ENCODE results near the gene MYO10.
"Not testable (repeated sequence)": the region's sequence is repeated elsewhere in the genome, so short reads cannot be mapped to it uniquely, and the experiment has no call there.

The MYO10 gene

GRCh38 chr5:16936150-16936988 lies at the start of gene MYO10:
MYO10 (minus strand) TSS chr5:16936288; CDS start chr5:16935808, 480 bp downstream.
- no peaks in the 10 kb centered on the region for H3K79me2 ChIP-seq (ENCODE audit: insufficient read depth, low read depth)
- H4K20me1 ChIP-seq (ENCODE audit: insufficient read depth): no peaks in the 10 kb centered on the region
- H3K27ac ChIP-seq: no peak within 1 kb of the TSS
- TF ChIP-seq, protein P1, sequence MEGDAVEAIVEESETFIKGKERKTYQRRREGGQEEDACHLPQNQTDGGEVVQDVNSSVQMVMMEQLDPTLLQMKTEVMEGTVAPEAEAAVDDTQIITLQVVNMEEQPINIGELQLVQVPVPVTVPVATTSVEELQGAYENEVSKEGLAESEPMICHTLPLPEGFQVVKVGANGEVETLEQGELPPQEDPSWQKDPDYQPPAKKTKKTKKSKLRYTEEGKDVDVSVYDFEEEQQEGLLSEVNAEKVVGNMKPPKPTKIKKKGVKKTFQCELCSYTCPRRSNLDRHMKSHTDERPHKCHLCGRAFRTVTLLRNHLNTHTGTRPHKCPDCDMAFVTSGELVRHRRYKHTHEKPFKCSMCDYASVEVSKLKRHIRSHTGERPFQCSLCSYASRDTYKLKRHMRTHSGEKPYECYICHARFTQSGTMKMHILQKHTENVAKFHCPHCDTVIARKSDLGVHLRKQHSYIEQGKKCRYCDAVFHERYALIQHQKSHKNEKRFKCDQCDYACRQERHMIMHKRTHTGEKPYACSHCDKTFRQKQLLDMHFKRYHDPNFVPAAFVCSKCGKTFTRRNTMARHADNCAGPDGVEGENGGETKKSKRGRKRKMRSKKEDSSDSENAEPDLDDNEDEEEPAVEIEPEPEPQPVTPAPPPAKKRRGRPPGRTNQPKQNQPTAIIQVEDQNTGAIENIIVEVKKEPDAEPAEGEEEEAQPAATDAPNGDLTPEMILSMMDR (conservative IDR thresholded peaks at IDR 0.05; ENCODE audit: low read depth, low read length): no peak
- H3K36me3 ChIP-seq (ENCODE audit: insufficient read depth): no peaks in the 10 kb centered on the region
- H3K4me1 ChIP-seq (ENCODE audit: low read depth, poor library complexity, severe bottlenecking): peaks cover 9% of the 10 kb centered on the region
- no peak within 1 kb of the TSS for H3K4me3 ChIP-seq (IDR thresholded peaks at IDR 0.05; ENCODE audit: insufficient read depth, low read depth, low read length)
- H3K27me3 ChIP-seq (ENCODE audit: insufficient read depth, low read depth): peaks cover 9% of the 10 kb centered on the region
- peak within 1 kb of the TSS; percentile 59; the same call in 1 of the 2 replicates for H3K9ac ChIP-seq
- H3K4me2 ChIP-seq: peak within 1 kb of the TSS; percentile 65
- H2AFZ ChIP-seq (ENCODE audit: low read depth): peak within 1 kb of the TSS; percentile 100

DNA sequence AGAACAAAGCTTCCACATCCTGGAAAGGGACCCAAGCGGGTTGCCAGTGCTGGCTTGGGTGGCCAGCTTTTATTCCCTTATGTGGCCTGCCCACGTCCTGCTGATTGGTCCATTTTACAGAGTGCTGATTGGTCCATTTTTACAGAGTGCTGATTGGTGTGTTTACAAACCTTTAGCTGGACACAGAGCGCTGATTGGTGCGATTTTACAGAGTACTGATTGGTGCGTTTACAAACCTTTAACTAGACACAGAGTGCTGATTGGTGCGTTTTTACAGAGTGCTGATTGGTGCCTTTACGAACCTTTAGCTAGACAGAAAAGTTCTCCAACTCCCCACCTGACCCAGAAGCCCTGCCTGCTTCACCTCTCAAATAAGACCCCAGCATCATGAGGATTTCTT lies 49.2 kb upstream of the MYO10 start:
- not testable (repeated sequence) for H3K9ac ChIP-seq; H3K79me2 ChIP-seq (ENCODE audit: insufficient read depth, low read depth); H3K36me3 ChIP-seq (ENCODE audit: insufficient read depth); H3K27me3 ChIP-seq (ENCODE audit: insufficient read depth, low read depth); H3K4me3 ChIP-seq (IDR thresholded peaks at IDR 0.05; ENCODE audit: insufficient read depth, low read depth, low read length); H2AFZ ChIP-seq (ENCODE audit: low read depth); H3K4me1 ChIP-seq (ENCODE audit: low read depth, poor library complexity, severe bottlenecking); H3K27ac ChIP-seq; H3K4me2 ChIP-seq; H4K20me1 ChIP-seq (ENCODE audit: insufficient read depth)

GRCh38 chr5:16983972-16984371 lies 47.9 kb upstream of the MYO10 start:
- Histone ChIP-seq H3K9ac (no peak overlapping the region), H3K4me2 (no peak overlapping the region), H3K79me2 (ENCODE audit: insufficient read depth, low read depth) (no peaks in the 10 kb centered on the region), H3K4me1 (ENCODE audit: low read depth, poor library complexity, severe bottlenecking) (no peaks in the 10 kb centered on the region), H3K27me3 (ENCODE audit: insufficient read depth, low read depth) (no peaks in the 10 kb centered on the region), H4K20me1 (ENCODE audit: insufficient read depth) (no peaks in the 10 kb centered on the region), H2AFZ (ENCODE audit: low read depth) (no peak overlapping the region), H3K36me3 (ENCODE audit: insufficient read depth) (no peaks in the 10 kb centered on the region), H3K27ac (no peak overlapping the region), H3K4me3 (IDR thresholded peaks at IDR 0.05; ENCODE audit: insufficient read depth, low read depth, low read length) (no peak overlapping the region)
- TF ChIP-seq, protein P1 (conservative IDR thresholded peaks at IDR 0.05; ENCODE audit: low read depth, low read length): no peak

DNA sequence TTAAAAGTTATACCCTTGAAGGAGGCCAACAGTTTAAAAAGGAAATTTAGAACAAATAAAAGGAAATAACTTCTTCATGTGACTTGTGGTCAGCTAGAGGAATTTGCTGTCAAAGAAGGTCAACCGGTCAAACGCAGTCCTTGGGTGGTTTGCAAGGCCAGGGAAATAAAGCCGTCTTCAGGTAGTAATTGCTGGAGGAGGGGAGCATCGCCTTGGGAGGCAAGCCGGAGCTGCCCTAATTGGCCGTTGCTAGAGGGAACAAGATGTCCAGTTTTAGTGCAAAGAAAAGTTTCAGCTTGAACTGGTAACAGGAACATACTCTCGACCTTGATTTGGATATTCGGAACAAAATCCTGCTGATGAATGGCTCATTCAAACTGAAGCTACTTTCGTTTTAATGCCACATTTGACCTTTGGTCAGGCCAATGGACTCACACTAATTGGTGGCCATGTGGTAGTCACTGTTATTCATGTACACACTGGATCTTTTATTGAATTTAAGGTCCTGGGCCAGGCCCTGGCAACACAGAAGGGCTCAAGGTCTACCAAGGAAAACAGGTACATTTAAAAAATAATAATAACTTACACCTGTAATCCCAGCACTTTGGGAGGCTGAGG lies 47.0 kb upstream of the MYO10 start:
- Histone ChIP-seq H3K27me3 (ENCODE audit: insufficient read depth, low read depth) (no peaks in the 10 kb centered on the region), H3K79me2 (ENCODE audit: insufficient read depth, low read depth) (no peaks in the 10 kb centered on the region), H3K36me3 (ENCODE audit: insufficient read depth) (no peaks in the 10 kb centered on the region), H3K9ac (no peak overlapping the region), H3K4me1 (ENCODE audit: low read depth, poor library complexity, severe bottlenecking) (no peaks in the 10 kb centered on the region), H3K4me2 (no peak overlapping the region), H3K27ac (no peak overlapping the region), H4K20me1 (ENCODE audit: insufficient read depth) (no peaks in the 10 kb centered on the region), H3K4me3 (IDR thresholded peaks at IDR 0.05; ENCODE audit: insufficient read depth, low read depth, low read length) (no peak overlapping the region), H2AFZ (ENCODE audit: low read depth) (no peak overlapping the region)
- TF ChIP-seq, protein P1 (conservative IDR thresholded peaks at IDR 0.05; ENCODE audit: low read depth, low read length): no peak

- no peaks in the 10 kb centered on the region for H3K36me3 ChIP-seq (ENCODE audit: insufficient read depth)
- TF ChIP-seq, protein P1 (conservative IDR thresholded peaks at IDR 0.05; ENCODE audit: low read depth, low read length): no peak
- no peak overlapping the region for H2AFZ ChIP-seq (ENCODE audit: low read depth)
- H3K27me3 ChIP-seq (ENCODE audit: insufficient read depth, low read depth): no peaks in the 10 kb centered on the region
- no peak overlapping the region for H3K4me2 ChIP-seq
- H3K4me1 ChIP-seq (ENCODE audit: low read depth, poor library complexity, severe bottlenecking): no peaks in the 10 kb centered on the region
- H3K4me3 ChIP-seq (IDR thresholded peaks at IDR 0.05; ENCODE audit: insufficient read depth, low read depth, low read length): no peak overlapping the region
- no peaks in the 10 kb centered on the region for H4K20me1 ChIP-seq (ENCODE audit: insufficient read depth)
- no peak overlapping the region for H3K9ac ChIP-seq
- no peaks in the 10 kb centered on the region for H3K79me2 ChIP-seq (ENCODE audit: insufficient read depth, low read depth)
- H3K27ac ChIP-seq: no peak overlapping the region
Observed at GRCh38 chr5:16981700-16982099, 45.6 kb upstream of the MYO10 start.
